Thyroid gland (tissue), 4 donors: ENCODE data around the gene SHC3. TPM values are rescaled to one million over a fixed set of nuclear protein-coding genes. Genes with fewer than 3 reads are reported as not detected.

Source experiments
- DNase-seq, 2 donors: peaks; one replicate each; pipeline ENCODE4 v3.0.0-alpha.2; 2019
- H3K27ac ChIP-seq, 3 donors: fragments of 200-600 bp; sonication (generic); 1 replicate in 2 of 3; 2 replicates in 1 of 3; pipeline ENCODE4 v1.5.1; 2016 to 2019; ENCODE audit warnings: mild to moderate bottlenecking in 1 of 3, moderate library complexity in 1 of 3
- H3K27me3 ChIP-seq: fragments of 200-600 bp; sonication (generic); one replicate; pipeline ENCODE4 v1.5.1; 2019
- H3K36me3 ChIP-seq, 2 donors: fragments of 200-600 bp; sonication (generic); one replicate each; pipeline ENCODE4 v1.5.1; 2016 to 2019
- H3K4me1 ChIP-seq, 2 donors: fragments of 200-600 bp; sonication (generic); one replicate each; pipeline ENCODE4 v1.5.1; 2017 to 2019
- H3K4me3 ChIP-seq, 3 donors: fragments of 200-600 bp; sonication (generic); replicated peaks in 1 of 3; 1 replicate in 2 of 3; 2 replicates in 1 of 3; pipeline ENCODE4 v1.5.1; 2016; ENCODE audit warnings: mild to moderate bottlenecking in 1 of 3
- H3K9me3 ChIP-seq: fragments of 200-600 bp; sonication (generic); one replicate; pipeline ENCODE4 v1.5.1; 2017
- POLR2A ChIP-seq, 2 donors: fragments of 450-650 bp; IDR thresholded peaks; one replicate each; pipeline ENCODE4 v1.6.1; 2017; ENCODE audit warnings: antibody characterized with exemption in 2 of 2, mild to moderate bottlenecking in 2 of 2, moderate library complexity in 1 of 2
- WGBS, 2 donors: methylation state at CpG; one replicate each; pipeline ENCODE4 v1.1.5; 2017; 5-methylcytosine and 5-hydroxymethylcytosine counted together
- intact Hi-C: fragments of 100-400 bp; cut with DNase I; formaldehyde crosslinking; loops from one replicate; pipeline ENCODE4 v1.15.1; 2023
- total RNA-seq, 4 donors: library from RNA; depleted of rRNA; stranded (reverse); fragments of >200 nt; gene quantifications; one replicate each; pipeline ENCODE4 v1.2.3, GENCODE V29; 2016
- TF ChIP-seq, protein P1 (sequence below), 6 experiments: fragments of 200-600 bp in 3 of 6; fragments of 450-650 bp in 3 of 6; sonication (generic) in 3 of 6; IDR thresholded peaks; one replicate each; pipeline ENCODE4 v1.5.1; 2016 to 2019; ENCODE audit warnings: antibody characterized with exemption in 6 of 6, mild to moderate bottlenecking in 2 of 6, inconsistent platforms in 1 of 6, moderate library complexity in 1 of 6

SHC3 gene
- total RNA-seq, 4 donors from 2014 or later: 0.40 to 5.9 (median 1.2) TPM

DNA sequence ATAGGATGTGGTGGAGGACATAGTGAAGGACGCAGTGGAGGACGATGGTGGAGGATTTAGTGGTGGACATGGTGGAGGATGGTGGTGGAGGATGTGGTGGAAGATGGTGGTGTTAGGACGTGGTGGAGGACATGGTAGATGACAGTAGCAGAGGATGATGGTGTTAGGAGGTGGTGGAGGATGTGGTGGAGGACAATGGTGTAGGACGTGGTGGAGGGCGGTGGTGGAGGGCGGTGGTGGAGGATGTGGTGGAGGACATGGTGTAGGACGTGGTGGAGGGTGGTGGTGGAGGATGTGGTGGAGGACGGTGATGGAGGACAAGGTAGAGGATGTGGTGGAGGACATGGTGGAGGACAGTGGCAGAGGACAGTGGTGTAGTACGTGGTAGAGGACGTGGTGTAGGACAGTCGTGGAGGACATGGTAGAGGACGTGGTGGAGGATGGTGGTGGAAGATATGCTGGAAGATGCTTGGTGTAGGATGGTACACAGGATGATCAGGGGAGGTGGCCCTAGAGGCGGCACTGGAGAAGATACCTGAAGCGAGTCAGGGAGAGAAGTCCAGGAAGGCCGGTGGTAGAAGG, 118.6 kb downstream of the SHC3 start:
- H3K27me3 ChIP-seq: no peaks in the 10 kb centered on the region
- no peak overlapping the region for H3K27ac ChIP-seq
- TF ChIP-seq, protein P1, sequence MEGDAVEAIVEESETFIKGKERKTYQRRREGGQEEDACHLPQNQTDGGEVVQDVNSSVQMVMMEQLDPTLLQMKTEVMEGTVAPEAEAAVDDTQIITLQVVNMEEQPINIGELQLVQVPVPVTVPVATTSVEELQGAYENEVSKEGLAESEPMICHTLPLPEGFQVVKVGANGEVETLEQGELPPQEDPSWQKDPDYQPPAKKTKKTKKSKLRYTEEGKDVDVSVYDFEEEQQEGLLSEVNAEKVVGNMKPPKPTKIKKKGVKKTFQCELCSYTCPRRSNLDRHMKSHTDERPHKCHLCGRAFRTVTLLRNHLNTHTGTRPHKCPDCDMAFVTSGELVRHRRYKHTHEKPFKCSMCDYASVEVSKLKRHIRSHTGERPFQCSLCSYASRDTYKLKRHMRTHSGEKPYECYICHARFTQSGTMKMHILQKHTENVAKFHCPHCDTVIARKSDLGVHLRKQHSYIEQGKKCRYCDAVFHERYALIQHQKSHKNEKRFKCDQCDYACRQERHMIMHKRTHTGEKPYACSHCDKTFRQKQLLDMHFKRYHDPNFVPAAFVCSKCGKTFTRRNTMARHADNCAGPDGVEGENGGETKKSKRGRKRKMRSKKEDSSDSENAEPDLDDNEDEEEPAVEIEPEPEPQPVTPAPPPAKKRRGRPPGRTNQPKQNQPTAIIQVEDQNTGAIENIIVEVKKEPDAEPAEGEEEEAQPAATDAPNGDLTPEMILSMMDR (IDR thresholded peaks at IDR 0.05): no peak
- TF ChIP-seq POLR2A (IDR thresholded peaks at IDR 0.05): no peak
- H3K4me3 ChIP-seq: no peak overlapping the region
- intact Hi-C loops: no loop called here
- no peaks in the 10 kb centered on the region for H3K4me1 ChIP-seq
- WGBS, 2 donors: 90 to 95% methylated on average over 14 of the region's 15 CpGs
- H3K9me3 ChIP-seq: no peaks in the 10 kb centered on the region
- no peaks in the 10 kb centered on the region for H3K36me3 ChIP-seq
- no peak for DNase-seq

DNA sequence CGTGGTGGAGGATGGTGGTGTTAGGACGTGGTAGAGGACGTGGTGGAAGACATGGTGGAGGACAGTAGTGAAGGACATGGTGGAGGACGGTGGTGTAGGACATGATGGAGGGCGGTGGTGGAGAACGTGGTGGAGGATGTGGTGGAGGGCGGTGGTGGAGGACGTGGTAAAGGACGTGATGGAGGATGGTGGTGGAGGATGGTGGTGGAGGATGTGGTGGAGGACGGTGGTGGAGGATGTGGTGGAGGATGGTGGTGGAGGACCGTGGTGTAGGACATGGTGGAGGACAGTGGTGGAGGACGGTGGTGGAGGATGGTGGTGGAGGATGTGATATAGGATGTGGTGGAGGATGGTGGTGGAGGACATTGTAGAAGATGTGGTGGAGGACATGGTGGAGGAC, 119.7 kb downstream of the SHC3 start:
- no peak overlapping the region for H3K27ac ChIP-seq
- 90 to 91% methylated on average over 12 of the region's 12 CpGs for WGBS, 2 donors
- no peaks in the 10 kb centered on the region for H3K9me3 ChIP-seq
- intact Hi-C loops: no loop called here
- no peak for DNase-seq
- H3K27me3 ChIP-seq: no peaks in the 10 kb centered on the region
- no peaks in the 10 kb centered on the region for H3K36me3 ChIP-seq
- no peaks in the 10 kb centered on the region for H3K4me1 ChIP-seq
- no peak overlapping the region for H3K4me3 ChIP-seq
- TF ChIP-seq, protein P1 (IDR thresholded peaks at IDR 0.05): no peak
- TF ChIP-seq POLR2A (IDR thresholded peaks at IDR 0.05): no peak

DNA sequence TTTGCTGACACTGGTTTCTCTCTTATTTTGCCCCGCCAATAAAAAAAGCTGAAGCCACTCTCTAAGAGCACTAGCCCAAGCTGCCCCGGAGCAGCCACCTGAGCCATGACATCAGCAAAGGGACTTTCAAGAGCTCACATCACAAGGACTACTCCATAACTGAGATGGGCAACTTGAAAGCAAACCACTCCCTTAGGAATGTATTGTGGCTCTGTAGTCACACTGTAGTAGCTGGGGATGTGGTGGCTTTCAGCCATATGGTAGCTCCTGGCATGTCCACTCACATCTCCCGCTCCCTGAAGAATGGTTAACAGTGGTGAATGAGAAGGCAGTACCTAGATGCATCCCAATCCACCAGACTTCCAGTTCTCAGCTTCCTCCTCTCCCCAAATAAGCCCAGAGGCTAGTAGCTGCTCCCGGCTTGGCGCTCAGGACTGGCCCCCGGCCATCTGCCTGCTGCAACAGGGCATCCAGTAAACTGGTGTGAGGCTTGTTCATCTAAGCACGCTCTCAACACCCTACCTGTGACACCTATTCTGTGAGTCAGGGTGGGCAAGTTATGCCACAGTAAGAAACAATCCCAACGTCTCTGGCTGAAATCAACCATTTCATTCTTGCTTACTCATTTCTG, 123.6 kb downstream of the SHC3 start:
- intact Hi-C loops: no loop called here
- Histone ChIP-seq H3K27ac (no peak overlapping the region), H3K4me3 (no peak overlapping the region), H3K9me3 (no peaks in the 10 kb centered on the region), H3K4me1 (no peaks in the 10 kb centered on the region), H3K36me3 (no peaks in the 10 kb centered on the region), H3K27me3 (no peaks in the 10 kb centered on the region)
- TF ChIP-seq POLR2A (IDR thresholded peaks at IDR 0.05): no peak
- DNase-seq: no peak
- 95 to 96% methylated on average over 8 of the region's 8 CpGs for WGBS, 2 donors

- TF ChIP-seq, protein P1 (IDR thresholded peaks at IDR 0.05): no peak
- no peak for TF ChIP-seq POLR2A (IDR thresholded peaks at IDR 0.05)
- WGBS, 2 donors: 86 to 93% methylated on average over 5 of the region's 5 CpGs
- Histone ChIP-seq H3K4me1 (no peaks in the 10 kb centered on the region), H3K4me3 (no peak overlapping the region), H3K9me3 (no peaks in the 10 kb centered on the region), H3K36me3 (no peaks in the 10 kb centered on the region), H3K27ac (no peak overlapping the region), H3K27me3 (no peaks in the 10 kb centered on the region)
- no peak for DNase-seq
- intact Hi-C loops: no loop called here
Observed at GRCh38 chr9:89053301-89053700, 125.3 kb downstream of the SHC3 start.

DNA sequence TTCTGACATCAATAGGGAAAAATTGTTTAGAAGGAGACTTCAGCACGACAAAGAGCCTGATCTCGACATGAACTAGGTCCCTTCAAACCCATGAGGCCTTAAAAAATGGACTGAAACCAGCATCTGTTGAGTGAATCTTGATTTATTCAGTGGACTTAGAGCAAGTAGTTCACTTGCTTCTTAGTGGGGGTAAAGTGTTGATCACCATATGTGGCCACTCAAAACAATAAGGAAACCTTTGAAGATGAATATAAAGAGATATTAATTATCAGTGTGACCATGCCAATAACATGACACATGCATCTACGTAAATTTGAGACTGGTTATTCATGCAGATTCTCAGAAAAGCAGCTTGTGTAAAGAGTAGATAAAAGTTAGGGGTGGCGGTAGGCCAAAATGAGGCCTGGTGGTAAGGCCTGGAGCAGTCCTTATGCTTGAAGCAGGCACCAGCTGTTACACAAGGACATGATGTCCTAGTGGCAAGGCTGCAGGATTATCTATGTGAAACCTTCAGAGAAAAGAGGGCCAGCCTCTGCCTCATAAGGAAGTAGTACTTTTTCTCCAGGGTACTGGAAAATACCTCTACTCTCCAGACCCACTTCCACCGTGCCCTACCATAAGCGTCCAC, 126.0 kb downstream of the SHC3 start:
- H3K27me3 ChIP-seq: no peaks in the 10 kb centered on the region
- H3K9me3 ChIP-seq: no peaks in the 10 kb centered on the region
- no peaks in the 10 kb centered on the region for H3K4me1 ChIP-seq
- H3K27ac ChIP-seq: no peak overlapping the region
- H3K4me3 ChIP-seq: no peak overlapping the region
- intact Hi-C loops: no loop called here
- DNase-seq: no peak
- no peak for TF ChIP-seq POLR2A (IDR thresholded peaks at IDR 0.05)
- TF ChIP-seq, protein P1 (IDR thresholded peaks at IDR 0.05): no peak
- no peaks in the 10 kb centered on the region for H3K36me3 ChIP-seq
- 94 to 96% methylated on average over 6 of the region's 6 CpGs for WGBS, 2 donors
